ENCODE measurements around the gene TRAF6.
"Not testable (repeated sequence)": the region's sequence is repeated elsewhere in the genome, so short reads cannot be mapped to it uniquely, and the experiment has no call there.

Gene TRAF6

GRCh38 chr11:36509694-36510593 lies at the start of gene TRAF6:
TRAF6 (minus strand) TSS chr11:36510272; CDS start chr11:36501515, 8,757 bp downstream.
- in situ Hi-C loops (cut with HindIII; ENCODE audit: low sequenced_read_pairs), result no loop called here
- peak within 1 kb of the TSS; percentile 93 for H3K4me3 ChIP-seq (ENCODE audit: low read depth, low read length)
- peak; percentile 78 for TF ChIP-seq CTCF (IDR thresholded peaks at IDR 0.05; ENCODE audit: low read depth, low read length, missing control alignments)
- peak; percentile 57 for DNase-seq (ENCODE audit: low read depth)

GRCh38 chr11:36558571-36559413 lies 48.7 kb upstream of the TRAF6 start:
- H3K4me3 ChIP-seq (ENCODE audit: low read depth, low read length), result no peak overlapping the region
- TF ChIP-seq CTCF (IDR thresholded peaks at IDR 0.05; ENCODE audit: low read depth, low read length, missing control alignments), result no peak
- DNase-seq (ENCODE audit: low read depth), result no peak
- in situ Hi-C loops (cut with HindIII; ENCODE audit: low sequenced_read_pairs), result no loop called here

- TF ChIP-seq CTCF (IDR thresholded peaks at IDR 0.05; ENCODE audit: low read depth, low read length, missing control alignments), result no peak
- DNase-seq (ENCODE audit: low read depth), result no peak
- H3K4me3 ChIP-seq (ENCODE audit: low read depth, low read length), result no peak overlapping the region
- in situ Hi-C loops (cut with HindIII; ENCODE audit: low sequenced_read_pairs), result no loop called here
Observed at GRCh38 chr11:36557991-36558390, 47.9 kb upstream of the TRAF6 start.

- in situ Hi-C loops (cut with HindIII; ENCODE audit: low sequenced_read_pairs); DNase-seq (ENCODE audit: low read depth); H3K4me3 ChIP-seq (ENCODE audit: low read depth, low read length): not testable (repeated sequence)
Observed at GRCh38 chr11:36557390-36557789, 47.3 kb upstream of the TRAF6 start.

- no peak overlapping the region for H3K4me3 ChIP-seq (ENCODE audit: low read depth, low read length)
- no peak for DNase-seq (ENCODE audit: low read depth)
- no peak for TF ChIP-seq CTCF (IDR thresholded peaks at IDR 0.05; ENCODE audit: low read depth, low read length, missing control alignments)
- in situ Hi-C loops (cut with HindIII; ENCODE audit: low sequenced_read_pairs), result no loop called here
Observed at GRCh38 chr11:36550385-36551115, 40.5 kb upstream of the TRAF6 start.

- in situ Hi-C loops (cut with HindIII; ENCODE audit: low sequenced_read_pairs), result no loop called here
- no peak overlapping the region for H3K4me3 ChIP-seq (ENCODE audit: low read depth, low read length)
- TF ChIP-seq CTCF (IDR thresholded peaks at IDR 0.05; ENCODE audit: low read depth, low read length, missing control alignments), result peak; percentile 35
- no peak for DNase-seq (ENCODE audit: low read depth)
Observed at GRCh38 chr11:36540998-36541397, 30.9 kb upstream of the TRAF6 start.

Data from astrocyte of the cerebellum (primary cell).